Peyer's patch (tissue), 4 donors: ENCODE results near the gene BANK1. TPM values are rescaled to one million over a fixed set of nuclear protein-coding genes. Genes with fewer than 3 reads are reported as not detected.

Source experiments
- DNase-seq, 3 donors: peaks; one replicate each; pipeline ENCODE4 v3.0.0-alpha.2; 2017 to 2019
- H3K27ac ChIP-seq, 4 donors: fragments of 200-600 bp; sonication (generic); one replicate each; pipeline ENCODE4 v1.5.1; 2016 to 2019
- H3K27me3 ChIP-seq, 2 donors: fragments of 200-600 bp; sonication (generic); one replicate each; pipeline ENCODE4 v1.5.1; 2019
- H3K36me3 ChIP-seq, 3 donors: fragments of 200-600 bp; sonication (generic); one replicate each; pipeline ENCODE4 v1.5.1; 2016 to 2019
- H3K4me1 ChIP-seq, 4 donors: fragments of 200-600 bp; sonication (generic); one replicate each; pipeline ENCODE4 v1.5.1; 2016 to 2019
- H3K4me3 ChIP-seq, 4 donors: fragments of 200-600 bp; sonication (generic); 1 replicate in 3 of 4; 2 replicates in 1 of 4; pipeline ENCODE4 v1.5.1; 2016 to 2019; ENCODE audit warnings: mild to moderate bottlenecking in 1 of 4
- H3K9me3 ChIP-seq, 4 donors: fragments of 200-600 bp; sonication (generic); one replicate each; pipeline ENCODE4 v1.5.1; 2016 to 2019; ENCODE audit warnings: mild to moderate bottlenecking in 1 of 4
- CTCF ChIP-seq, 6 experiments: fragments of 450-650 bp in 4 of 6; fragments of 200-600 bp in 2 of 6; sonication (generic) in 1 of 6; IDR thresholded peaks; one replicate each; pipeline ENCODE4 v1.5.1; 2017 to 2019; ENCODE audit warnings: antibody characterized with exemption in 6 of 6, mild to moderate bottlenecking in 3 of 6, moderate library complexity in 1 of 6
- POLR2A ChIP-seq, 2 donors: fragments of 450-650 bp; IDR thresholded peaks; one replicate each; pipeline ENCODE4 v1.5.1; 2017; ENCODE audit warnings: antibody characterized with exemption in 2 of 2, mild to moderate bottlenecking in 2 of 2, moderate library complexity in 2 of 2
- total RNA-seq, 4 donors: library from RNA; depleted of rRNA; stranded (reverse); fragments of >200 nt; gene quantifications; one replicate each; pipeline ENCODE4 v1.1.0, GENCODE V29; 2016

BANK1 gene
- total RNA-seq, 4 donors from 2014 or later = 0.53 to 351 (median 7.9) TPM

- no peaks in the 10 kb centered on the region for H3K9me3 ChIP-seq
- no peaks in the 10 kb centered on the region for H3K4me1 ChIP-seq
- H3K36me3 ChIP-seq = no peaks in the 10 kb centered on the region
- no peaks in the 10 kb centered on the region for H3K27me3 ChIP-seq
- no peak overlapping the region for H3K4me3 ChIP-seq
- H3K27ac ChIP-seq = no peak overlapping the region
- no peak for DNase-seq
- no peak for TF ChIP-seq POLR2A (IDR thresholded peaks at IDR 0.05)
- no peak for TF ChIP-seq CTCF (IDR thresholded peaks at IDR 0.05)
Observed at GRCh38 chr4:101762534-101762933, 28.0 kb upstream of the BANK1 start.

GRCh38 chr4:101763576-101763975, 27.0 kb upstream of the BANK1 start:
- Histone ChIP-seq H3K4me3 (no peak overlapping the region), H3K9me3 (no peaks in the 10 kb centered on the region), H3K36me3 (no peaks in the 10 kb centered on the region), H3K4me1 (no peaks in the 10 kb centered on the region), H3K27me3 (no peaks in the 10 kb centered on the region), H3K27ac (no peak overlapping the region)
- DNase-seq = no peak
- no peak for TF ChIP-seq POLR2A (IDR thresholded peaks at IDR 0.05)
- no peak for TF ChIP-seq CTCF (IDR thresholded peaks at IDR 0.05)

DNA sequence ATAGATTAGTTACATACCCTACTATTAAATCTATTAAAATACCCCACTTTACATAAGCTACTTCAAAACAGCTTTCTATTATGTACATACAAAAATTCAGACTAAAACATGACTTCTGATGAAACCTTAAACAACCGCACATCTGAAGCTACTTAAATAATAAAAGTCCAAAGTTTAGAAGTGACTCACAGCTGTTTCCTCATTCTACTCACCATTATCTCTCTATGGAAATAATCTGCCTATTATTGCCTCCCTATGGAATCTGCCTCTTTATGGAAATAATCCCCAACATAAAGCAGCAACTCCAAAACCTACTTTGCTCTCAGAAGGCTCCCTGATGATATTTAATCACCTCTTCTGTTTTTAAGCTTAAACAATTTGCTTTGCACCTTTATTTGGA, 15.7 kb upstream of the BANK1 start:
- TF ChIP-seq CTCF (IDR thresholded peaks at IDR 0.05) (no peak), POLR2A (IDR thresholded peaks at IDR 0.05) (no peak)
- Histone ChIP-seq H3K27me3 (no peaks in the 10 kb centered on the region), H3K27ac (no peak overlapping the region), H3K4me1 (no peaks in the 10 kb centered on the region), H3K4me3 (no peak overlapping the region), H3K36me3 (no peaks in the 10 kb centered on the region), H3K9me3 (no peaks in the 10 kb centered on the region)
- no peak for DNase-seq

GRCh38 chr4:101777431-101777830, 13.1 kb upstream of the BANK1 start:
- no peaks in the 10 kb centered on the region for H3K9me3 ChIP-seq
- no peak for DNase-seq

GRCh38 chr4:101780284-101780683, 10.2 kb upstream of the BANK1 start:
- Histone ChIP-seq H3K27me3 (no peaks in the 10 kb centered on the region), H3K27ac (no peak overlapping the region), H3K4me1 (no peaks in the 10 kb centered on the region), H3K4me3 (no peak overlapping the region), H3K36me3 (no peaks in the 10 kb centered on the region), H3K9me3 (no peaks in the 10 kb centered on the region)
- no peak for TF ChIP-seq POLR2A (IDR thresholded peaks at IDR 0.05)
- no peak for TF ChIP-seq CTCF (IDR thresholded peaks at IDR 0.05)
- DNase-seq = no peak

More at GRCh38 chr4:101777431-101777830, 13.1 kb upstream of the BANK1 start:
- no peaks in the 10 kb centered on the region for H3K27me3 ChIP-seq
- H3K36me3 ChIP-seq = no peaks in the 10 kb centered on the region
- TF ChIP-seq POLR2A (IDR thresholded peaks at IDR 0.05) = no peak
- H3K4me3 ChIP-seq = no peak overlapping the region
- no peak overlapping the region for H3K27ac ChIP-seq
- no peaks in the 10 kb centered on the region for H3K4me1 ChIP-seq

DNA sequence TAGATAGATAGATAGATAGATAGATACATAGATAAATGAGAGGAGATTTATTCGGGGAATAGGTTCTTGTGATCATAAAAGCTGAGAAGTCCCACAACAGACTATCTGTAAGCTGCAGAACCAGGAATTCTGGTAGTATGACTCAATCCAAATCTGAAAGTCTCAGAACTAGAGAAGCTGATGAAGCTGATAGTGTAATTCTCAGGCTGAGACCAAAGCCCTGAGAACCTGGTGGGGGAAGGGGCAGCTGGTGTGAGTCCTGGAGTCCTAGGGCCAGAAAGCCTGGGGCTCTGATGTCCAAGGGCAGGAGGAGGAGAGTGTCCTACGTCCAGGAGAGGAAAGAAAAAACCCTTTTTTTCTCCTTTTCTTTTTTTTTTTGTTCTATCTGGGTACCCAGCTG, 8.0 kb upstream of the BANK1 start:
- Histone ChIP-seq H3K9me3 (no peaks in the 10 kb centered on the region), H3K36me3 (no peaks in the 10 kb centered on the region), H3K4me3 (no peak overlapping the region), H3K4me1 (no peaks in the 10 kb centered on the region), H3K27ac (no peak overlapping the region), H3K27me3 (no peaks in the 10 kb centered on the region)
- no peak for TF ChIP-seq POLR2A (IDR thresholded peaks at IDR 0.05)
- no peak for TF ChIP-seq CTCF (IDR thresholded peaks at IDR 0.05)
- no peak for DNase-seq
